C4-2B (cell line): Measurements from ENCODE around the gene ZNF260.
A peak's percentile ranks its signal among the peaks of the same experiment; 100 is the strongest.

ENCODE experiments used
- H3K27ac ChIP-seq: fragments of 450-650 bp; 2 replicates; pipeline ENCODE4 v1.5.1; 2017
- ZFX ChIP-seq: fragments of 450-650 bp; IDR thresholded peaks from 2 replicates; pipeline ENCODE4 v1.6.1; 2017
- TF ChIP-seq, protein P1 (sequence below): fragments of 450-650 bp; conservative IDR thresholded peaks from 2 replicates; pipeline ENCODE4 v1.5.1; 2017; ENCODE audit warnings: mild to moderate bottlenecking

Gene ZNF260

GRCh38 chr19:36528194-36528920 is at the start of gene ZNF260:
Gene ZNF260, minus strand, starts transcription at chr19:36528271. Its CDS starts 13,033 bp downstream, at chr19:36515238.
- TF ChIP-seq, protein P1, sequence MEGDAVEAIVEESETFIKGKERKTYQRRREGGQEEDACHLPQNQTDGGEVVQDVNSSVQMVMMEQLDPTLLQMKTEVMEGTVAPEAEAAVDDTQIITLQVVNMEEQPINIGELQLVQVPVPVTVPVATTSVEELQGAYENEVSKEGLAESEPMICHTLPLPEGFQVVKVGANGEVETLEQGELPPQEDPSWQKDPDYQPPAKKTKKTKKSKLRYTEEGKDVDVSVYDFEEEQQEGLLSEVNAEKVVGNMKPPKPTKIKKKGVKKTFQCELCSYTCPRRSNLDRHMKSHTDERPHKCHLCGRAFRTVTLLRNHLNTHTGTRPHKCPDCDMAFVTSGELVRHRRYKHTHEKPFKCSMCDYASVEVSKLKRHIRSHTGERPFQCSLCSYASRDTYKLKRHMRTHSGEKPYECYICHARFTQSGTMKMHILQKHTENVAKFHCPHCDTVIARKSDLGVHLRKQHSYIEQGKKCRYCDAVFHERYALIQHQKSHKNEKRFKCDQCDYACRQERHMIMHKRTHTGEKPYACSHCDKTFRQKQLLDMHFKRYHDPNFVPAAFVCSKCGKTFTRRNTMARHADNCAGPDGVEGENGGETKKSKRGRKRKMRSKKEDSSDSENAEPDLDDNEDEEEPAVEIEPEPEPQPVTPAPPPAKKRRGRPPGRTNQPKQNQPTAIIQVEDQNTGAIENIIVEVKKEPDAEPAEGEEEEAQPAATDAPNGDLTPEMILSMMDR: no peak
- peak; percentile 83 for TF ChIP-seq ZFX
- peak within 1 kb of the TSS; percentile 74 for H3K27ac ChIP-seq

GRCh38 chr19:36577271-36577996 is 49.4 kb upstream of the ZNF260 start:
- TF ChIP-seq, protein P1: no peak
- no peak for TF ChIP-seq ZFX
- H3K27ac ChIP-seq: no peak overlapping the region

- H3K27ac ChIP-seq: no peak overlapping the region
- no peak for TF ChIP-seq ZFX
- TF ChIP-seq, protein P1: no peak
These were observed 46.7 kb upstream of the ZNF260 start for GRCh38 chr19:36574741-36575140.

DNA sequence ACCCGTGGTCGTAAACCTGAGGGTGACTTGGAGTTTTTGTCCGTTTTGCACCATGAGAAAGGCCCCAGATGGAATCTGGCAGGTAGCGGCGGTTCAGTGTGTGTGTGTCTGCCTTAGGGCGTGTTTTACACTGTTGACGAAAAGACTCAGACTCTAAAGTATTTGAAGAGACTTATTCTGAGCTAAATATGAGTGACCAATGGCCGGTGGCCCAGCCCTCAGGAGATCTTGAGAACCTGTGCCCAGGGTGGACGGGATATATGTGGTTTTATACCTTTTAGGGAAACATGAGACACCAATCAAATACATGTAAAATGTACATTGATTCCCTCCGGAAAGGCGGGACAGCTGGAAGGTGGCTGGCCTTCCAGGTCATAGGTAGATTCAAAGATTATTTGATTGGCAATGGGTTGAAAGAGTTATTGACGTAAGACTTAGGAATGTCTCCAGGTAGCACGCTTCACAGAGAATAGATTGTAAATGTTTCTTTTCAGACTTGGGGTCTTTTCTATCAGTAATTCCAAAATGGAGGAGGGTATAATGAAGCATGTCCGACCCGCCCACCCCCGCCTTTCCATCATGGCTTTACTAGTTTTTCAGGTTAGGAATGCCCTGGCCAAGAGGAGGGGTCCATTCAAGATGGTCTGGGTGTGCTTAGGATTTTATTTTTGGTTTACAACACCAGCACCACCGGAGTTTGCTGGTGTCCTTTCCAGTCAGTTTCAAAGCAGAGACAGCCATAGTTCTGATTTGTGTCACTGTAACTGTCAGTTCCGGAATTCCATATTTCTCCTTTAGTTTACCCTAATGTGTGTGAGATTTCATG is 46.0 kb upstream of the ZNF260 start:
- TF ChIP-seq, protein P1: no peak
- no peak for TF ChIP-seq ZFX
- peak overlapping the region; percentile 74 for H3K27ac ChIP-seq

- H3K27ac ChIP-seq: peak within 1 kb of the TSS; percentile 74
- TF ChIP-seq, protein P1: no peak; the same call in 1 of the 2 replicates
- peak; percentile 85 for TF ChIP-seq ZFX
These were observed 45.2 kb upstream of the ZNF260 start, which contains the start of gene ZNF529 for GRCh38 chr19:36573020-36573894. Gene ZNF529, minus strand, starts transcription at chr19:36573292. Its CDS starts 946 bp downstream, at chr19:36572346.

DNA sequence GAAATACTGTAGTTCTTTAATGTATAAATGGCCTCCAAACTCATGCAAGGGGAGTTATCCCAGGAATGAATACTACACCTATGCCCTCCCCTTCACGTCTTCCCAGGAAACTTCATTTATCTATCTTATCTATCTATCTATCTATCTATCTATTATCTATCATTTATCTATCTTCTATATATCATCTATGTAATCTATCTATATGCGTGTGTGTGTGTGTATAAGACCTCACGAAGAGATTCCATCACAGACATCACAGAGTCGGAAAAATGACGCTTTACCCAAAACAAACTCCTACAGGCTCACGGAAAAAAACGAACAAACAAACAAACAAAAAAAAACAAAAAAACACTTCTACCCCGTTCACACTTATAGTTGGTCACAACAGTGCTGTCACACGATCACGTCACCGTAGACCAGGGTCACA is 44.5 kb upstream of the ZNF260 start:
- H3K27ac ChIP-seq: peak overlapping the region; percentile 74
- TF ChIP-seq ZFX: no peak
- TF ChIP-seq, protein P1: no peak
